Stimulated activated CD8-positive, alpha-beta memory T cell treated with anti-CD3 and anti-CD28 coated beads, Interleukin-7, amount 100 ng/mL, for 4 hours (primary cell): ENCODE measurements around the gene LRRC2.
A peak's percentile ranks its signal among the peaks of the same experiment; 100 is the strongest.
"Not testable (repeated sequence)": the region's sequence is repeated elsewhere in the genome, so short reads cannot be mapped to it uniquely, and the experiment has no call there.

ENCODE experiments used
- DNase-seq, 2 donors: peaks; one replicate each; pipeline ENCODE4 v3.0.0-alpha.2; 2020; ENCODE audit warnings: low read depth in 2 of 2

LRRC2 gene

DNA sequence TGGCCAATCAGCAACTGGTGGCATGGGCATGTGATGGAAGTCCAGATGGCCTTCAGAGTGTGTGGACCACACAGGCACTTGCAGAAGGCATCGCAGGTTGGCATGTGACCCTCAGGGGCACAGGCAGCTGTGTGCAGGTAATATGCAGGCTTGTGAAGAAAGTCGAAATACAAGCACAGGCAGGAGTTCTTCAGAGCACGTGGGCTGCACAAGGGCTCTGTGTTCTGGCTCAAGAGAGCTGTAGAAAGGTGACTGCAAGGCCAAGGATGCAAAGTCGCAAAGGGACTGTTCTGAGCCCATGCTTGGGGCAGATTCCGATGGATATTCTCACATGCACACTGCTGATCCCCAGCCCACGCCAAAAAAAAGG, 8.3 kb downstream of the LRRC2 start:
- no peak for DNase-seq

DNA sequence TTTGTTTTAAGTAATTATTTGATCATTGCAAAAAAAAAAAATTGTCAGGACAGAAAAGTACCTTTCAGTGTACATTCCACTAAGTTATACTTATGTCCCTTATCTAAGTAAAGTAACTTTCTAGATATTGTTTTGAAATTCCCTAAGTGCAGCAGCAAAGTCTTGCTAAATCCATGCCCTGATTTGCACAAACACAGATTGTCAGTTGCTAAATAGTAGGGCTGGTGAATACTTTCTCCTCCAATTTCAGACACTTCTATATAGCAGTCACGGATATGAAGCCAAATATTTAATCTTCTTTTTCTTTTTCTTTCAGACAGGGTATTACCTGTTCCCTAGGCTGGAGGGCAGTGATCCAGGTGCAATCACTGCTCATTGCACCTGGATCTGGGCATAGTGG, 12.9 kb downstream of the LRRC2 start:
- DNase-seq, result no peak

DNA sequence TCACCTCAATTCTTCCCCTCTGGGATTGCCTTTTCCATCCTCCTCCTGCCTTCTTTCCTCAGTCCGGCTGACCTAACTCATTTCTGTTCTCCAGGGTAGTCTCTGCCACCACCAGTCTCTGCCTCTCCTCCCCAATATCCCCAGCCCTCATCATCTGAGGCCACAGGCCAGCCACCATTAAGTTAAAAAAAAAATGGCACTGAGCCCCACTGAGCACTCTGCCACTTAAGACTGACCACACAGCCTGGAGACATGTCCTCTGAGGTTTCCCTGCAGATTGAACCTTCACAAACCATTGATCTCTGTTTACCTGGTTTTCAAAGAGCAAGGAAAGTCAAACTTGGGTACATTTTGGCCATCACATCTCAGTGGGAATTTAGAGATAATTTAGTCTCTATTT, 13.6 kb downstream of the LRRC2 start:
- DNase-seq, result no peak

GRCh38 chr3:46551615-46552014, 14.5 kb downstream of the LRRC2 start:
- no peak for DNase-seq

DNA sequence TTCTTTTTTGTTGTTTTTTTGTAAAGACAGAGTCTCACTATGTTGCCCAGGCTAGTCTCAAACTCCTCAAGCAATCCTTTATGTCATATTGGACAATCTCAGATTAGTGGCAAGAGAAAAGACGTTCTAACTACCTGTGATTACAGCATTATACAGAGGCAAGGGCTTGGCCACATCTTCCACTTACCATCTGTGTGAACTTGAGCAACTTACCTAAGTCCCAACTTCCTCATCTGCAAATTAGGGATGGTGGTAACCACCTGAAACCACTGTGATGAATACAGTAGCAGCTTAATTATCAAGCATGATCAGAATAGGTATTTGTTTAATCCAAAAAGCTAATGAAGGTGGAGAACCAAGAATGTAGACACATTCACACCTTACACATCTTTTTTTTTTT, 16.1 kb downstream of the LRRC2 start:
- no peak for DNase-seq

- DNase-seq, result no peak
Measured at GRCh38 chr3:46549408-46549904, 16.6 kb downstream of the LRRC2 start.

- not testable (repeated sequence) for DNase-seq
Measured at GRCh38 chr3:46548611-46549010, 17.5 kb downstream of the LRRC2 start.

DNA sequence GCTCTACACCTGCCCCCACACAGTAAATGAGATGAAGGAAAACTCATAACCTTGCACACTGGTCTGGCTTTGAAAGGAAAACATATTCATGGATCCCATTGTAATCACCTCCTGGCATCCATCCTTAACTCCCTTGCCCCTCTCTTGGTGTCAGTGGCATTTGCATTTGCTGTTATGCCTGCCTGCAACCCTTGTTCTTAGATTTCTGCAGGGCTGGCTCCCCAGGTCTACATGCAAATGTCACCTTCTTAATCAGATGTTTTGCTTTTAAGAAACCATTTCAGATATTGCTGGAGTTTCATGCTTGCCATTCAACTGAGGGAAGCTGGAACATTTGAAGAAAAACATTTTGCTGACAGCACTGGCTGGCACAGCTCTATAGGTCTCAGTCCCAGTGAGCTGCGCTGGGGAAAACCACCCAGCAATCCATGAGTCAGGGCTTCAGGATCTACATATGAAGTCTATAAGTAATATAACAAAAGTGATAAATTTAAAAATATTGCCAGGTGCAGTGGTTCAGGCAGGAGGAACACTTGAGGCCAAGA, 19.1 kb downstream of the LRRC2 start:
- no peak for DNase-seq

GRCh38 chr3:46545818-46546630, 20.1 kb downstream of the LRRC2 start:
- no peak for DNase-seq

DNA sequence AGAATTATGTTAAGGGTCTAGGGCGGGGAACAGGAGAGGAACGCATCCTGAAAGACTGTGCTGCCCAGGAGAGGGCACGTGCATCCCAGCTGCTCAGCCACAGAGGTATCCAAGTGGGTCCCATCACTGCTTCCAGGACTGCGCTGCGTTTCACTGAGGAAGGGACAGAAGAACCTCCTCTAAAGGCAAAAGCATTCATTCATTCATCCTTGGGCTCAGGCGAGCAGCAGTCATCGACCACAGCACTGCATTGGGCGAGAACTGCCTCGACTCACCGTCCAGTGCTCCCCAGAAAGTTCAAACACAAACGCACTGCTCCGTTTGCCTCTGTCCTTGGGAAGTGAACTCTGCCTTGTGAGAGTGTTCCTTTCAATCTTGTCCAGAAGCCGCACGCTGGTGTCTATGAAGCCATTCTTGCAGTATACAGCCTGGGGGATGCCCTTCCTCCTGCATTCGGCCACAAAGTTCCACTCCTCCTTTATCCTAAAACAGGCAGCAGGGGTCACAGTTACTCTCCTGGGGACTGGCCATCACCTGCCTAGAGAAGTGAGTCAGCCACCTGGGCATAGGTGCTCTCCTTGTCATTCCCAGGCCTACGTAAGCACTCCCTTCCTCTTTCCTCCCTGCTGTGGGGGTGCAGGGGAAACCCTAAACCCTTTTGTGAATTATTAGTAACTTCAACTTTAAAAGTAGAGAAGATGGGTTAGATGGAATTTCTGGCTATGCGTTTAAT, 21.2 kb downstream of the LRRC2 start:
- DNase-seq, result no peak

GRCh38 chr3:46542801-46543201, 23.3 kb downstream of the LRRC2 start:
- no peak for DNase-seq

DNA sequence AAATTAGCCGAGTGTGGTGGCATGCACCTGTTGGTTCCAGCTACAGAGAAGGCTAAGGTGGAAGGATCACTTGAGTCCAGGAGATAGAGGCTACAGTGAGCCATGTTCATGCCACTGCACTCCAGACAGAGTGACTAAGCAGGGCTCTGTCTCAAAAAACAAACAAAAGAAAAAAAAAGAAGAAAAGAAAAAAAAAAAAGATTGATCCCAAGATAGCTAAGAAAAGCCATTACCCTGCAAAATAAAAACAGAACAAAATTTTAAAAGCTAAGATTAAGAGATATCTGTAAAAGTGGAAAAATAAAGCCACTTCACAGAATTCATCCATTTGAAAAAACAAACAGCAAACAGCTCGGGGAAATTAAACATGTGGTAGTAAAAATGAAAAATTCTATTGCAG, 23.8 kb downstream of the LRRC2 start:
- DNase-seq, result no peak

DNA sequence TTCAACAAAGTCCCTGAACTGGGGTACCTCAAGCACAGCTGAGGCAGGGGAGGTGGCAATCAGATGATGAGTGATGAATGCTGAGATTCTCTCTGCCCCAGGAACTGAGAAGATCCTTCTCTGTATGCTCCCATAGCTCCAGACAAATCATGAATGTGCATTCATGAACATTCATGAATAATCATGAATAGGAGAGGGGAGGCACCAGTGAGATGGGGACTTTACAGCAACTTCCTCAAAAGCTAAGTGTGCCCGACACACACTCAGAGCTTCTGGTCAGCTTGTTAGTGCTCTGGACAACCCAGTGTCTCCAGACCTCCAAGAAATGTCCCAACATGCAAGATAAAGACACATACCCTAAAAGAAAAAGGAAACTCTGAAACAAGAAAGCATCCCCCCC, 24.3 kb downstream of the LRRC2 start:
- no peak for DNase-seq

DNA sequence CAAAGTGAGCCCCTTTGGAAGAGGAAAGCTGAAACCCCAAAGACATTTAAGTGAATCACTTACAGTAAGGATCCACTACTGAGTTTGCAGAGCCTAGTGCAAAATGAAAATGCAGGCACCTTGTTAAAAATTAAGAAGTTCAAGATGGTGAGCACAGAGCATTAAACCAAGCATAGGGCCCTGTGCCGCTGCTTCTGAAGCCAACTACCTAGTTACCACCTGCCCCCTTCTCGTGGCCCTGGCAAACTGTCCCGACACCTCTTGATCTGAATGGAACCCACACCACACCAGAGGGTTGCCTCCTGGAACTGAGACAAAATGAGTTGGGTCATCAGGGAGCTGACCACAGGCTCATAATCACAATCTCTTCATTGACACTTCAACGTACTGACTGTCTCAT, 25.6 kb downstream of the LRRC2 start:
- DNase-seq, result no peak

DNA sequence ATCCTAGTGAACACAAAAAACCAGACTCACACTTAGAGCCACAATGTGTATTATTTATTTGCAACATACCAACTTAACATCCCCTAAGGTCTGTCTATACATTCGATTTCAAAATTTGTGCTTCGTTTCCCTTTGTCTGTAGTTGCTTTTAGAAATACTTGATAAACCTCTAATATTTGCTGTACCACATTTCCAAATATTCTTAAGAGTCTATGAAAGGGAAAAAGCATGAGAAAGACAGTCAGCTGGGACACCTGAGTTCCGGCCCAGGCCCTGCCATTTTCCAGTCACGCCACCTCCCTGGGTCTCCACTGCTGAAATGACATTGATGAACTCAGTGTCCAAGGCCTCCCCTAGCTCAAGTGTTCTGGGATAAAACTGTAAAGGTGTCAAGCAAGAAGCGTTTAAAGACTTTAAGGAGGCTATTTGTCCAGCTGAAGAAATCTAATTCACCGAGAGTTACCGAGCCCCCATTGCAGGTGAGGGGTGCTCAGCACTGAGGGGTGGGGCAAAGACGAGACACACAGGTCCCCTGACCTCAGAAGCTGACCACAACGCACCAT, 26.6 kb downstream of the LRRC2 start:
- DNase-seq, result no peak

- peak; percentile 64 to 71 for DNase-seq
Measured at GRCh38 chr3:46538803-46539442, 27.2 kb downstream of the LRRC2 start.

GRCh38 chr3:46538425-46538802, 27.7 kb downstream of the LRRC2 start:
- DNase-seq, result not testable (repeated sequence)

DNA sequence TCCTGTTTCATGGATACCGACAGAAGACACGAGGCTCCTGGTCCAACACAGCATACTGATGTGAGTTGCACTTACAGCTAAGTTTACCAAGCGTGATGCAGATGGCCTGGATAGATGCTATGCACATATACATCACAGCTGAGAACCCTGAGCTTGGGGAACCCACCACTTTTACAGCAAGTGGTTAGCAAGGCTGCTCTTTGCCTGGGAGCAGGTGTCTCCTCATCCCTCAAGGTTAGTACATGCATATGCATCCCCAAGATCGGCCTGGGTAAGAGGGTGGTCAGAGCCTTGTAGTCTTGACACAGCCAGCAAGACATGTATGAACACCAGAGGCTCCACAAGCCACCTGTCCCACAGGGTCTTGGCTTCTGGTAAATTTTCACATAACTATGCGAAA, 28.3 kb downstream of the LRRC2 start:
- DNase-seq, result no peak

DNA sequence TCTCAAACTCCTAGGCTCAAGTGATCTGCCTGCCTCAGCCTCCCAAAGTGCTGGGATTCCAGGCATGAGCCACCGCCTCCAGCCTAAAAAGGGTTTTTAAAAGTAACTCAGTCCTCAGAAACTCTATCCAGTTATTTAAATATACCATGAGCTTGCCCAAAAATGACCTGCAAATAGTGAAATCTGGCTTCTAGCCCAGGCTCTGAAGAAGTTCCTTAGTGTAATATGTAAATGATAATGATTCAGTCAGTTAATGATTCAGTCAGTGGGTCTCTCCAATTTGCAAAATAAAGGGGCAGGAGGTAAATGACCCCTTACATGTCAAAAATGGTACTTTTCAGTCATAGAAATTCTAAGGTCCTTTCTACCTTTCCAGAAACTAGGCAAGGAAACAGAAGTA, 28.8 kb downstream of the LRRC2 start:
- DNase-seq, result no peak

GRCh38 chr3:46536758-46537157, 29.3 kb downstream of the LRRC2 start:
- DNase-seq, result no peak

- no peak for DNase-seq
Measured at GRCh38 chr3:46535746-46536145, 30.4 kb downstream of the LRRC2 start.

DNA sequence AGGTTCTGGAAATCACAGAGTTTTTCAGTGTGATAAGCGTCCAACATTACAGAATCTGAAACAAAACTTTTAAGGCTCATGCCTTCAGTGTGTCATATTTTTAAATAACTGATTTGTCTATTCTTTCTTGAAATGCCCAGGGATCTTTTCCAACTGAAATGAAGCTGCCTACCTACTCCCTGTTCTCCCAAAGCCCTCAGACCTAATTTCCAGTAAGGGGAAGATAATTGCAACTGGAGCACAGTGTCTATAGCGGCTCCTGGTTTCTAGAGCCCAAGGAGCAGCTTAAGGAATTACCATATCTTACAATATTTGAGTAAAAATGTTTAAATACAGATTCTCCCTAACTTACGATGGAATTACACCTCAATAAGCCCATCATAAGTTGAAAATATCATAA, 33.0 kb downstream of the LRRC2 start:
- DNase-seq, result no peak
